CD4-positive, CD25-positive, alpha-beta regulatory T cell (primary cell): ENCODE data around the gene TCF7L1. TPM values are rescaled to one million over a fixed set of nuclear protein-coding genes. Genes with fewer than 3 reads are reported as not detected.

Experiments used
- ATAC-seq, 2 donors: fragments of 150-1000 bp; cut with Tn5 transposase; one replicate each; pipeline ENCODE4 v1.10.0; 2021; ENCODE audit warnings: low read depth in 2 of 2, moderate number of reproducible peaks in 2 of 2, moderate library complexity in 1 of 2
- DNase-seq, 3 donors: peaks; one replicate each; pipeline versions ENCODE4 v3.0.0 to v3.0.0-alpha.2; 2012 to 2022; ENCODE audit warnings: mixed read lengths in 1 of 3
- H3K27ac ChIP-seq: one replicate; pipeline ENCODE4 v1.7.0; 2013; ENCODE audit warnings: mild to moderate bottlenecking, low read length; ENCODE audit not compliant: insufficient read depth, poor library complexity, severe bottlenecking
- H3K27me3 ChIP-seq: one replicate; pipeline ENCODE4 v1.7.0; 2013; ENCODE audit warnings: low read length; ENCODE audit not compliant: control insufficient read depth, insufficient read depth
- H3K36me3 ChIP-seq: one replicate; pipeline ENCODE4 v1.7.0; 2013; ENCODE audit warnings: mild to moderate bottlenecking, low read length, moderate library complexity; ENCODE audit not compliant: control insufficient read depth, insufficient read depth
- H3K4me1 ChIP-seq: 2 replicates; pipeline ENCODE4 v1.7.0; 2013; ENCODE audit warnings: mild to moderate bottlenecking, low read length; ENCODE audit not compliant: insufficient read depth, control insufficient read depth, poor library complexity, severe bottlenecking
- H3K4me3 ChIP-seq: one replicate; pipeline ENCODE4 v1.7.0; 2013; ENCODE audit warnings: low read depth, mild to moderate bottlenecking, low read length, moderate library complexity
- H3K9me3 ChIP-seq, 2 experiments: 1 replicate in 1 of 2; 2 replicates in 1 of 2; pipeline ENCODE4 v1.7.0; 2013; ENCODE audit warnings: low read length in 2 of 2, mild to moderate bottlenecking in 1 of 2, moderate library complexity in 1 of 2; ENCODE audit not compliant: control insufficient read depth in 2 of 2
- H3K27ac Mint-ChIP-seq, 3 donors: one replicate each; pipeline ENCODE4 v1.8.0; 2020 to 2022; ENCODE audit warnings: mild to moderate bottlenecking in 3 of 3, mixed read lengths in 3 of 3, moderate library complexity in 2 of 3
- H3K27me3 Mint-ChIP-seq: one replicate; pipeline ENCODE4 v1.8.0; 2022; ENCODE audit warnings: mild to moderate bottlenecking, mixed read lengths
- H3K36me3 Mint-ChIP-seq: one replicate; pipeline ENCODE4 v1.8.0; 2020; ENCODE audit warnings: mixed read lengths
- H3K4me1 Mint-ChIP-seq, 4 donors: one replicate each; pipeline ENCODE4 v1.8.0; 2020 to 2022; ENCODE audit warnings: mixed read lengths in 4 of 4, mild to moderate bottlenecking in 1 of 4
- H3K4me3 Mint-ChIP-seq, 4 donors: one replicate each; pipeline ENCODE4 v1.8.0; 2020 to 2022; ENCODE audit warnings: mild to moderate bottlenecking in 4 of 4, mixed read lengths in 4 of 4, moderate library complexity in 3 of 4
- H3K9me3 Mint-ChIP-seq, 7 donors: one replicate each; pipeline ENCODE4 v1.8.0; 2020 to 2022; ENCODE audit warnings: mixed read lengths in 7 of 7, mild to moderate bottlenecking in 3 of 7, moderate library complexity in 2 of 7
- polyA plus RNA-seq, 4 donors: library from polyadenylated mRNA; unstranded; fragments of 300-500 nt; fragmentation: Illumina TruSeq; gene quantifications; one replicate each; pipeline ENCODE4 v1.2.3, GENCODE V29; 2021
- total RNA-seq: library from RNA; stranded (reverse); gene quantifications from one replicate; pipeline ENCODE4 v1.2.3, GENCODE V29; 2022

TCF7L1 gene
- total and polyA plus RNA-seq, 5 donors from 2014 or later, result 0.07 to 0.10 TPM; not detected in 3

- H3K36me3 ChIP-seq, result no peaks in the 10 kb centered on the region
- no peaks in the 10 kb centered on the region for H3K9me3 ChIP-seq
- no peaks in the 10 kb centered on the region for H3K4me1 ChIP-seq
- DNase-seq (no peak), ATAC-seq (no peak)
- H3K27ac ChIP-seq, result no peak overlapping the region
- Mint-ChIP-seq H3K4me1 (no peaks in the 10 kb centered on the region), H3K4me3 (no peak overlapping the region), H3K9me3 (no peaks in the 10 kb centered on the region), H3K27ac (no peak overlapping the region), H3K27me3 (peaks cover 26% of the 10 kb centered on the region), H3K36me3 (no peaks in the 10 kb centered on the region)
- no peak overlapping the region for H3K4me3 ChIP-seq
- H3K27me3 ChIP-seq, result peaks cover 5% of the 10 kb centered on the region
Observed at GRCh38 chr2:85275984-85276540, 142.9 kb downstream of the TCF7L1 start.

- no peaks in the 10 kb centered on the region for H3K36me3 Mint-ChIP-seq
- Histone ChIP-seq H3K4me1 (no peaks in the 10 kb centered on the region), H3K27ac (no peak overlapping the region), H3K36me3 (no peaks in the 10 kb centered on the region), H3K4me3 (no peak overlapping the region), H3K9me3 (no peaks in the 10 kb centered on the region), H3K27me3 (peaks cover 2% of the 10 kb centered on the region)
- peaks cover 20% of the 10 kb centered on the region for H3K27me3 Mint-ChIP-seq
- DNase-seq (no peak), ATAC-seq (no peak)
- no peaks in the 10 kb centered on the region for H3K4me1 Mint-ChIP-seq
- no peak overlapping the region for H3K27ac Mint-ChIP-seq
- H3K9me3 Mint-ChIP-seq, result peaks cover 0 to 1% (median 0%) of the 10 kb centered on the region in 7 donors
- no peak overlapping the region for H3K4me3 Mint-ChIP-seq
Observed at GRCh38 chr2:85276571-85277118, 143.5 kb downstream of the TCF7L1 start.

GRCh38 chr2:85277416-85278158 lies 144.4 kb downstream of the TCF7L1 start:
- Histone ChIP-seq H3K4me3 (no peak overlapping the region), H3K36me3 (no peaks in the 10 kb centered on the region), H3K27me3 (peaks cover 2% of the 10 kb centered on the region), H3K4me1 (no peaks in the 10 kb centered on the region), H3K9me3 (no peaks in the 10 kb centered on the region), H3K27ac (no peak overlapping the region)
- Mint-ChIP-seq H3K4me1 (no peaks in the 10 kb centered on the region), H3K4me3 (no peak overlapping the region), H3K27ac (no peak overlapping the region), H3K9me3 (peaks cover 0 to 1% (median 0%) of the 10 kb centered on the region in 7 donors), H3K27me3 (peaks cover 17% of the 10 kb centered on the region), H3K36me3 (no peaks in the 10 kb centered on the region)
- no peak for DNase-seq
- ATAC-seq, result no peak

GRCh38 chr2:85278361-85278760 lies 145.2 kb downstream of the TCF7L1 start:
- Mint-ChIP-seq H3K27me3 (peaks cover 12% of the 10 kb centered on the region), H3K4me1 (no peaks in the 10 kb centered on the region), H3K27ac (no peak overlapping the region), H3K36me3 (no peaks in the 10 kb centered on the region), H3K4me3 (no peak overlapping the region), H3K9me3 (peaks cover 0 to 1% (median 0%) of the 10 kb centered on the region in 7 donors)
- Histone ChIP-seq H3K4me3 (no peak overlapping the region), H3K9me3 (no peaks in the 10 kb centered on the region), H3K27me3 (peaks cover 4% of the 10 kb centered on the region), H3K27ac (no peak overlapping the region), H3K4me1 (no peaks in the 10 kb centered on the region), H3K36me3 (no peaks in the 10 kb centered on the region)
- no peak for DNase-seq
- ATAC-seq, result no peak

- no peak for DNase-seq
- Mint-ChIP-seq H3K4me1 (peaks cover 0 to 4% (median 2%) of the 10 kb centered on the region in 4 donors), H3K4me3 (no peak overlapping the region)
Observed at GRCh38 chr2:85281553-85281952, 148.4 kb downstream of the TCF7L1 start.

GRCh38 chr2:85282914-85283313 lies 149.7 kb downstream of the TCF7L1 start:
- H3K27ac ChIP-seq, result no peak overlapping the region
- H3K36me3 ChIP-seq, result no peaks in the 10 kb centered on the region
- Mint-ChIP-seq H3K4me3 (no peak overlapping the region), H3K9me3 (peaks cover 0 to 1% (median 0%) of the 10 kb centered on the region in 7 donors), H3K27ac (peak overlapping the region in 1 of 3 donors; percentile 3), H3K4me1 (peaks cover 0 to 7% (median 4%) of the 10 kb centered on the region in 4 donors), H3K27me3 (peaks cover 4% of the 10 kb centered on the region), H3K36me3 (no peaks in the 10 kb centered on the region)
- ATAC-seq, result no peak
- no peak for DNase-seq
- H3K4me1 ChIP-seq, result no peaks in the 10 kb centered on the region
- no peaks in the 10 kb centered on the region for H3K9me3 ChIP-seq
- H3K4me3 ChIP-seq, result no peak overlapping the region
- peaks cover 2% of the 10 kb centered on the region for H3K27me3 ChIP-seq

More at GRCh38 chr2:85281553-85281952, 148.4 kb downstream of the TCF7L1 start:
- Mint-ChIP-seq H3K9me3 (peaks cover 0 to 1% (median 0%) of the 10 kb centered on the region in 7 donors), H3K27me3 (no peaks in the 10 kb centered on the region), H3K36me3 (no peaks in the 10 kb centered on the region), H3K27ac (no peak overlapping the region)
- Histone ChIP-seq H3K4me3 (no peak overlapping the region), H3K27me3 (peaks cover 2% of the 10 kb centered on the region), H3K9me3 (no peaks in the 10 kb centered on the region), H3K27ac (no peak overlapping the region), H3K4me1 (no peaks in the 10 kb centered on the region), H3K36me3 (no peaks in the 10 kb centered on the region)
- ATAC-seq, result no peak

GRCh38 chr2:85283641-85284040 lies 150.4 kb downstream of the TCF7L1 start:
- Histone ChIP-seq H3K27ac (no peak overlapping the region), H3K9me3 (no peaks in the 10 kb centered on the region), H3K4me1 (no peaks in the 10 kb centered on the region), H3K4me3 (no peak overlapping the region), H3K27me3 (peaks cover 2% of the 10 kb centered on the region), H3K36me3 (no peaks in the 10 kb centered on the region)
- Mint-ChIP-seq H3K9me3 (peaks cover 0 to 1% (median 0%) of the 10 kb centered on the region in 7 donors), H3K4me3 (no peak overlapping the region), H3K4me1 (peaks cover 0 to 7% (median 4%) of the 10 kb centered on the region in 4 donors), H3K27ac (no peak overlapping the region), H3K27me3 (peaks cover 8% of the 10 kb centered on the region), H3K36me3 (no peaks in the 10 kb centered on the region)
- DNase-seq (no peak), ATAC-seq (no peak)
